Stimulated activated CD4-positive, alpha-beta T cell treated with anti-CD3 and anti-CD28 coated beads, Interleukin-15, amount 100 ng/mL, for 1 hour (primary cell): Measurements from ENCODE around the gene CFH.
"Not testable (repeated sequence)": the region's sequence is repeated elsewhere in the genome, so short reads cannot be mapped to it uniquely, and the experiment has no call there.

Experiments
- DNase-seq, 2 donors: peaks; one replicate each; pipeline ENCODE4 v3.0.0-alpha.2; 2020; ENCODE audit warnings: low read depth in 1 of 2, low spot score in 1 of 2

The CFH gene

GRCh38 chr1:196661345-196661744 is 9.5 kb downstream of the CFH start:
- DNase-seq, result no peak

GRCh38 chr1:196667131-196667530 is 15.3 kb downstream of the CFH start:
- DNase-seq, result no peak

- no peak for DNase-seq
Observed at GRCh38 chr1:196669051-196669450, 17.2 kb downstream of the CFH start.

GRCh38 chr1:196669693-196670092 is 17.9 kb downstream of the CFH start:
- no peak for DNase-seq

GRCh38 chr1:196674908-196675307 is 23.1 kb downstream of the CFH start:
- DNase-seq, result no peak

GRCh38 chr1:196677781-196678509 is 26.1 kb downstream of the CFH start:
- DNase-seq, result no peak

- no peak for DNase-seq
Observed at GRCh38 chr1:196678510-196678884, 26.7 kb downstream of the CFH start.

GRCh38 chr1:196680107-196680506 is 28.3 kb downstream of the CFH start:
- no peak for DNase-seq

- DNase-seq, result no peak
Observed at GRCh38 chr1:196684476-196684875, 32.6 kb downstream of the CFH start.

GRCh38 chr1:196685506-196685905 is 33.7 kb downstream of the CFH start:
- no peak for DNase-seq

- no peak for DNase-seq
Observed at GRCh38 chr1:196689001-196689400, 37.2 kb downstream of the CFH start.

GRCh38 chr1:196690582-196690981 is 38.7 kb downstream of the CFH start:
- no peak for DNase-seq

- DNase-seq, result no peak
Observed at GRCh38 chr1:196698993-196699392, 47.1 kb downstream of the CFH start.

GRCh38 chr1:196701144-196701543 is 49.3 kb downstream of the CFH start:
- no peak for DNase-seq

GRCh38 chr1:196709892-196710291 is 58.0 kb downstream of the CFH start:
- not testable (repeated sequence) for DNase-seq

- no peak for DNase-seq
Observed at GRCh38 chr1:196717868-196718267, 66.0 kb downstream of the CFH start.

- no peak for DNase-seq
Observed at GRCh38 chr1:196723325-196724185, 71.7 kb downstream of the CFH start.

GRCh38 chr1:196732526-196732925 is 80.7 kb downstream of the CFH start:
- no peak for DNase-seq

GRCh38 chr1:196733091-196733970 is 81.5 kb downstream of the CFH start:
- DNase-seq, result no peak

- no peak for DNase-seq
Observed at GRCh38 chr1:196734006-196734405, 82.2 kb downstream of the CFH start.

GRCh38 chr1:196734460-196734859 is 82.6 kb downstream of the CFH start:
- DNase-seq, result no peak

- DNase-seq, result no peak
Observed at GRCh38 chr1:196738730-196739129, 86.9 kb downstream of the CFH start.
